Measurements from ENCODE around the gene TDRD3.

Gene TDRD3

DNA sequence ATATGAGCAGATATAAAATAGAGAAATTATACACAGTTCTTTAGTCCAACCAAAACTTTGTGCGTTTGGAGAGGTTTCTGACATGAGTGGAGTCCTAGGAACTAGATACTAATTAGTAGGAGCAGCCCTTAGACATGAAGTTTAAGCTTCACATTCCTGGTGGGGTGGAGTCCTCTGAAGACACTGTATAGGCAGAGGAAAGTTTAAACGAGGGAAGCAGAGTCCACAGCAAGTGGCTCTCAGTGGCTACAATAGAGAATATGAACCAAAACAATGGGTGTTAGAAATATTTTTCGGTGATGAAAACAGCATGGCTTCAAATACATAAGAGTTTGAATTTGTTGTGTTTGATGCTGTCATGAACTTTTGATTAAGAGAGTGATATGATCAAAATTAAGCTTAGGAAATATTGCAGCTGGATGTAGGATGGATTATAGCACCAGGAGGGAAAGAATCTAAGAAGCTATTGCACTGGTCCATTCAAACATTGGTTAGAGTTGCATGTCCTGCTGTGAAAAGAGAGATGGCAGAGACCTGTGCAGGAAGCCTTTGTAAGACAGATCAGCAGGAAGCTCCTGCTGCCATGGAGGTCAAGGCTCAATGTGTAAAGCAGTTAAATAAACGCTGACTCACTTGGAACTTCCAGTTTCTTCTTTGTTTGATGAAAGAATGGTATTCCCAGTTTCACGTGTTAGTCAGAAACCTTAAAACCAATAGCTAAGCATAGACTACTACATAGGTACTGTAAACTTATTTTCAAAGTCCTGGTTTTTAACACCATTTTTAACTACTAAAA is 175.2 kb downstream of the TDRD3 start:
- DNase-seq (ENCODE audit: low read depth in 2 of 3, low spot score in 1 of 3), result no peak

GRCh38 chr13:60572855-60573254 is 175.8 kb downstream of the TDRD3 start:
- no peak for DNase-seq (ENCODE audit: low read depth in 2 of 3, low spot score in 1 of 3)

- no peak for DNase-seq (ENCODE audit: low read depth in 2 of 3, low spot score in 1 of 3)
Observed at GRCh38 chr13:60574735-60575134, 177.7 kb downstream of the TDRD3 start.

DNA sequence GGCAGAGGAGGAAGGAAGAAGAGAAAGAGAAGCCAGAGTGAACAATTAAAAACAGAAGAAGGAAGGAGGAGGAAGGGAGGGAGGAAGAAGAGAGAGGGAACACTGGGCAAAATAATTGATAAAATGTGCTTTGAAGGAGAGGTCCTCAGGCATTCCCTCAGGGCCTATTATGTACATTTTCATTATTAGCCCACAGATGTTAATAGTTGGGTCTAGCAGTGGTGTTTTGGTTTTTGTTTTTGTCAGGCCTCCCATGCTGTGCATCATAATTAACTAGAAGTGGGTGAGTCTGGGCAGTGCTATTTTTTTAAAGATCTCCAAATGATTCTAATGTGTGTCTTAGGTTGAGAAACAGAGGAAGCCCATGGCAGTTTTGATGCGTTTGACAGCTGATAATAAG is 178.1 kb downstream of the TDRD3 start:
- no peak for DNase-seq (ENCODE audit: low read depth in 2 of 3, low spot score in 1 of 3)

DNA sequence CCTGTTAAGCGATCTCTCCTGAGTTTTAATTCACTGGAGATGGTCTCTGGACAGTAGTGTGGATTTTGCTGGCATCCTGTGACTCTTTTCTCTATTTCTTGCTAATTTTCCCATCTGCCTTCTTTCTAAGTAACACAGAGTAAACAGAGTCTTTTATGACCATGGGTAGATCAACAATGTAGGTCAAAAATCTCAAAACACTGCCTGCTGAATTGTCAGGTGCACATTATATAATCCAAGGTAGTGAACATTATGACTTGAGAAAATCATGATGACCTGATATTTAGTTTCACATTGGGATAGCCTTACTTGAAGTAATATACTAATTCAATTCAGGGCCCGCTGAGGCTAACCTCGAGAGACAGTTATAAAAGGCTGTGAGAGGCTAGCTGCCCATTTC is 180.7 kb downstream of the TDRD3 start:
- DNase-seq (ENCODE audit: low read depth in 2 of 3, low spot score in 1 of 3), result no peak

DNA sequence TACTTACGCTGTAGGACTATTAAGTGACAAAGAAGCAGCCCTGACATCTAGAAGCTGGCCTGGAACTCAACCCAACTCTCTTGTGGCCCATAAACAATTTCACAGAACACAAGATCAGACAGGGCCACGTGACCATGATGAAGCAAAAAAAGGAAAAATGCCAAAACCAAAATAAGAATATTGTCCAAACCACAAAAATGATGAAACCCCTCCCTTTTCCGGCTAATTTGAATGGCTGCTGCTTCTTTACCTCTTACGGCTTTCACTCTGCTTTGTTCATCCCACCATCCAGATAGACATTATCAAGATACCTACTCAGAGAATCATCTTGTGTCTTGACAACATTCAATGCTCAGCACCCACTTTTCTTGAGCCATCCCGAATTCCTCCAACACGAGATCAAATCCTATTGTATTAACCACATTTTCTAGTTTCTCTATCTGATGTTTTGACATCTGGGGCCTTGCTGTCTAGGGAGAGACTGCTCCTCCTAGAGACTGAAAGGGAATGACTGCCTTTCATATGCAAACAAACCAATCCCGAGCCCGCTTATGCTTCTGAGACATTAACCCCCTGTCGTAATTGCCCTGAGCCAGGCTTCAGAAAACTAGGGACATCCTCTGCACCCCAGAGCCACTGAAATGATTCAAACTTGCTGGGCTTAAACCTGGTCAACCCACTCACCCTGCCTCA is 186.3 kb downstream of the TDRD3 start:
- no peak for DNase-seq (ENCODE audit: low read depth in 2 of 3, low spot score in 1 of 3)

GRCh38 chr13:60583911-60584753 is 187.1 kb downstream of the TDRD3 start:
- peak in 1 of 3 donors; percentile 1 for DNase-seq (ENCODE audit: low read depth in 2 of 3, low spot score in 1 of 3)

GRCh38 chr13:60584976-60585375 is 188.0 kb downstream of the TDRD3 start:
- DNase-seq (ENCODE audit: low read depth in 2 of 3, low spot score in 1 of 3), result no peak

DNA sequence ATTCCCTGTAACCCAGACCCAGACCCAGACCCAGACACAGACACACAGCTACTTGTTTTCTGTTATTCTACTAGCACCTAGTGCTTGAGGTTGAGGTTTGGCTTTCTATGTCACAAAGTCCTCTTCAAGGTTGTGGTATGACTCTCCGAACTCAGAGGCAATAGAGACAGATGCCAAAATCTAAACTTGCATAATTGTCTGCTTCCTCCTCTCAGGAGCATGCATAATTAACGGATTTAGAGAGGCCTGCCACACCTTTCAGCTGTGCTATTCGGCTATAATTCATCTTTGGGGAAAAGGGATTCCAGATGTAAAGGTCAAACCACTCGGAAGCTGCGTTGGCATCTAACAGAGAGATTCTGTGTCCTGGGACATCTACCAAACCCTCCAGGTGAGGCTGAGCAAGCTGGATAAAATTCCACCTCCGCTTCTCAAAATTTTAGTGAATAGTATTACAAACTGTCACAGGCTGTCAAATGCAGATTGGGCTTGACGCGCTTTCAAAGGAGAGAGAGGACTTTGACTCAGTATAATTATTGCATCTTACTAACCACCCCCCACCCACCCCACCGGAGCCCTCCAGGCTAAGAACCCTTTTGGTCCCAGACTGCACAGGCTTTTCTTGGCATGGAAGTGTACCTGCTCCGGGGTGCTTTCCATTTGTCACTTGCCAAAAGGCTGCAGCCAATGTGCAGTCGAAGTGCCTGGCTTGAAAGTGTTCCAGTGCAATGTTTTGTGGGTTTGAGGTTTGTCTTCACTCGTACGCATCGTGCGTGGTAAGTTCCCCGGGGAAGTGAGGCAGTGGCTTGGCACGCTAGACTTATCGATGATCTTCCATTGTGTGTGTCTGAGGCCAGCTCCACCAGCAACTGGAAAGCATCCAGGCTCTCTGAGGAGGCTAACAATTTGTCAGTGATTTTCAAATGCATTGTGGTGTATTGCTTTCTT is 194.1 kb downstream of the TDRD3 start:
- DNase-seq (ENCODE audit: low read depth in 2 of 3, low spot score in 1 of 3), result no peak

DNA sequence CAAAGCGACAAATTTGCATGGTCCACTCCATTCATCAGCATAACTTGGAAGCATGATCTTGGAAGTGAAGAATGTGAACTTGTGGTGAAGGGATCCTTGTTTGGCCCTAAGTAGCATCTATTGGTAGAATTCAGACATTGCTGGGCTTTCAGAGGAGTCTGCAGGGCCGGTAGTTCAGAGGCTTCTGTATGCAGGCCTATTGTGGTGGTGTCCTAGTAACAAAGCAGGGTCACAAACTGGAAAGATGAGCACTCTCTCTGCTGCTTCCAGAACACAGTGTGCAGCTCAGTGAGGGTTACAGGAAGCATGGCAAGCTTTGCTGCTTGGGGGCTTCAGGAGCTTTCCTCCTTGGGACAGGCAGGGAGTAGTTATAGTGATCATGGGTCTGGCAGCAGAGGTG is 206.0 kb downstream of the TDRD3 start:
- no peak for DNase-seq (ENCODE audit: low read depth in 2 of 3, low spot score in 1 of 3)

DNA sequence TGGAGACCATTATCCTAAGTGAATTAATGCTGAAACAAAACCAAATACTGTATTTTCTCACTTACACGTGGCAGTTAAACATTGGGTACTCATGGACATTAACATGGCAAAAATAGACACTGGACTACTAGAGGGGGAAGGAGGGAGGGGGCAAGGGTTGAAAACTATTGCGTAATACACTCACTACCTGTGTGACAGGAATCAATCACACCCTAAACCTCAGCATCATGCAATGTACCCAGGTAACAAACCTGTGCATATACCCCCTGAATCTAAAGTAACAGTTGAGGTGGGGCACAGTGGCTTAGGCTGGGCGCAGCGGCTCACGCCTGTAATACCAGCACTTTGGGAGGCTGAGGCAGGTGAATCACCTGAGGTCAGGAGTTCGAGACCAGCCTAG is 207.0 kb downstream of the TDRD3 start:
- DNase-seq (ENCODE audit: low read depth in 2 of 3, low spot score in 1 of 3), result no peak

GRCh38 chr13:60608954-60609353 is 211.9 kb downstream of the TDRD3 start:
- DNase-seq (ENCODE audit: low read depth in 2 of 3, low spot score in 1 of 3), result no peak

DNA sequence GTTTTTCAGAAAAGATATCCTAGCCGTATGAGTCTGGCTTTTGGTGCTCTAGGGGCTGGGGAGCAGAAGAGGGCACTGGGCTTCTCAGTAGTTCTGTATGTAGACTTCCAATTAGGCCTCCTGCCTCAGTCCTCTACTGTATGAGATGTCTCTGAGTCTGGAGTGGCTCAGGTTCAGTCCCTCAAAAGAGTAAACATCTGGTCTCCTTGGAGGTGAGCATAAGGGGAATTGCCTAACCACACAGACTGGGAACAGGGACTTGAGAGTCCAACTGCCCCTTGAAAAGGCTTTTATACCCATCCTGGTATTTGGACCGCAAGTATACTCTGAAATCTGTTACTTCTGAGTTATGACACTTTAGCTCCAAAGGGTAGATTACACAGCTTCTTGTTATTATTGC is 214.5 kb downstream of the TDRD3 start:
- DNase-seq (ENCODE audit: low read depth in 2 of 3, low spot score in 1 of 3), result no peak

DNA sequence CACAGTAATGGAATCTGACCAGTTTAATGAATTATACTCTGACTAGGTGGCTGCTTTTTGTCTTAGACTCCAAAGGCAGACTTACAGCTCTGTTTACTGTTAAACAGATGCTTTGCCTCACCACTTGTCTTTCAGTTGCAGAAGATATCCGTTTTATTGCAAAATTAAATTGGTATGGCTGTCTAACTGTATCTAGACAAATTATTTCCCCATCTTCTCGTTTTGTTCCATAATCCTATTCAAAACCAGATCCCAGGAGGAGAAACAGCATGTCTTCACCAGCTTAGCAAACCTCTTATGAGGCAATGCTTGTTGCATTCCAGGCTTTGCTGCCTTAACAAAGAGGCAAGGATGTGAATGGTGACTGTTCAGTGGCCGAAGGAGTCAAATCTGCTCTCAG is 215.6 kb downstream of the TDRD3 start:
- no peak for DNase-seq (ENCODE audit: low read depth in 2 of 3, low spot score in 1 of 3)

DNA sequence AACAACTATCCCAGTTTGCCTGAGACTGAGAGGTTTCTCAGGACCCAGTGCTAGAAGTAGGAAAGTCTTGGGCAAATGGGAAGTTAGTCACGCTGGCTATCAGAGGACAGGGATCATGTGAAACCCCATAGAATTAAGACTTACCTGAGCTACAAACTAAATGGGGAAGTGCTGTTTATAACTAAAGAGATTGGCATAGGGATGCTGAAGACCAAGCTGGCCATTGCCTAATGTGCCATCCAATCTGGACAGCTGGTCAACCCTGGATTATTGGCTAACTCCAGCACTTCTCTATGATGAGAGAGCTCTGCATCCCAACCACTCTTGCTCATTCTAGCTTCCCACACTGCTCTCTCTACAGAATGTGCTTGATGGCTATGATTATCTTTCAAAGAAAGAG is 216.1 kb downstream of the TDRD3 start:
- DNase-seq (ENCODE audit: low read depth in 2 of 3, low spot score in 1 of 3), result no peak

DNA sequence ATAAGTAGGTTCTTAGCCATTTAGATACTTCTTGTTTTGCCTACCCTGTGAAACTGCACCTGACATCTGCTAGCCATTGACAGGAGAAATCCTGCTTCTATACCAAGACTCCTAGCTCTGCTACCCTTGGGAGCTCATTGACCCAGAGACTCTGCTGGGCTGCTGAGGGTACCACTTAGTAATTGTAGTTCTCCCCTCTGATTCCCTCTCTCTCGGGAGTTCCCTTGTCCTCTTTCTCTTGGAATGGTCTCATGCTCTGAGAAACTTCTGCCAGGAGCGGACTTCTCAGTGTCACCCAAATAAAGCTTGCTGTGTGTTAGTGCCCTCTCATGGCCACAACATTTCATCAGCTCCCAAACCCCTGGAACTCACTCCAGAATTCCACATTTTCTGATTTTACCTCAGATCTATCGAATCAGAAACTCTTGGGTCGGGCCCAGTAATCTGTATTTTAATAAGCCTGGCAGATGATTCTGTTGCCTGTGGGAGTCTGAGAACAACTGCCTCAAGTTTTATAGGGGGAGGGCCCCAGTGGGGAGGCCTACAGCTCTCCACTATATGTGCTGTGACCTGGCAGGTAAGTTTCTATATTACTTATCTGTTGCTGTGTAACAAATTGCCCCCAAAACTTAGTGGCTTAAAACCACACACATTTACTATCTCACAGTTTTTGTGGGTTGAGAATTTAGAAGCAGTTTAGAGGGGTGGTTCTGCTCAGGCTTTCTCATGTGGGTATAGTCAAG is 221.1 kb downstream of the TDRD3 start:
- DNase-seq (ENCODE audit: low read depth in 2 of 3, low spot score in 1 of 3), result no peak

GRCh38 chr13:60619461-60619860 is 222.4 kb downstream of the TDRD3 start:
- no peak for DNase-seq (ENCODE audit: low read depth in 2 of 3, low spot score in 1 of 3)

GRCh38 chr13:60620611-60621395 is 223.8 kb downstream of the TDRD3 start:
- DNase-seq (ENCODE audit: low read depth in 2 of 3, low spot score in 1 of 3), result no peak

GRCh38 chr13:60623151-60623550 is 226.1 kb downstream of the TDRD3 start:
- DNase-seq (ENCODE audit: low read depth in 2 of 3, low spot score in 1 of 3), result no peak
